Lower leg skin (tissue), 4 donors: ENCODE measurements around the gene FHOD3. TPM values are rescaled to one million over a fixed set of nuclear protein-coding genes. Genes with fewer than 3 reads are reported as not detected.
A peak's percentile ranks its signal among the peaks of the same experiment; 100 is the strongest.

Source experiments
- DNase-seq, 2 donors: peaks; one replicate each; pipeline ENCODE4 v3.0.0-alpha.2; 2019; ENCODE audit warnings: low spot score in 2 of 2
- H3K4me3 ChIP-seq: fragments of 200-600 bp; sonication (generic); 2 replicates; pipeline ENCODE4 v1.5.1; 2017; ENCODE audit warnings: mild to moderate bottlenecking, low read depth; ENCODE audit not compliant: poor library complexity, severe bottlenecking
- POLR2A ChIP-seq, 2 donors: fragments of 450-650 bp; IDR thresholded peaks; one replicate each; pipeline ENCODE4 v1.6.1; 2016 to 2017; ENCODE audit warnings: antibody characterized with exemption in 2 of 2, mild to moderate bottlenecking in 1 of 2, moderate library complexity in 1 of 2
- WGBS, 2 donors: methylation state at CpG; one replicate each; pipeline ENCODE4 v1.1.5; 2018; 5-methylcytosine and 5-hydroxymethylcytosine counted together
- intact Hi-C: fragments of 100-400 bp; cut with DNase I; formaldehyde crosslinking; loops from one replicate; pipeline ENCODE4 v1.15.0; 2023; ENCODE audit warnings: low total_unique reads
- total RNA-seq, 4 donors: library from RNA; depleted of rRNA; stranded (reverse); fragments of >200 nt; gene quantifications; one replicate each; pipeline ENCODE4 v1.1.0, GENCODE V29; 2016
- TF ChIP-seq, protein P1 (sequence below), 3 donors: fragments of 450-650 bp; IDR thresholded peaks; one replicate each; pipeline ENCODE4 v1.5.1; 2016; ENCODE audit warnings: antibody characterized with exemption in 3 of 3, mild to moderate bottlenecking in 3 of 3, moderate library complexity in 2 of 3

Gene FHOD3
- total RNA-seq, 4 donors from 2014 or later: 5.3 to 15.1 (median 7.8) TPM

DNA sequence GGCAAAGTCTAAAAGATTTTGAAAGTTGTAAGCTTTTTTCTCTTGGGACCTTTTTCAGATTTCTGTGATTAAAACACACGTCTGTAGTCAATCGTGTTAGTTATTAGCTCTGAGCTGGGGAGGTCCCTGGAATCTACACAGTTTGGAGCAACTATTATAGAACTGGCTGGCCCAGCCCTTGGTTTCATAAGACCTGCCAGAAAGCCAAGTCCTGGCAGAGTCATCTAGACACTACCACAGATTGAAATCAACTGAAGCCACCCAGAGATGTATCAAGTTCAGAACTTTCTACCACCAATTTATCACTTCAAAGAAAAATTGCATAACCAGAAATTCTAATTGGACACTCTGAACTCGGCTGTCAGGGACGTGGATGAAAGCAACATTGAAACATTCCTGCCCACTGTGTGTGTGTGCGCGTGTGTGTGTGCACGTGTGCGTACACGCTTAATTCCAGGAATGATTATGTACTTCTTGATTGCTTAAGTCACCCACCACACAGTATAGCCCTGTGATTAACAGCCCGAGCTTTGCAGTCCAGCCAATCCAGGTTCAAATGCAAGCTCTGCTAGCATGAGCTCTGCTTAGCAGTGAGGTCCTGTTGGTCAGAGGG lies 405.0 kb downstream of the FHOD3 start:
- peak; percentile 76 to 91 for DNase-seq
- TF ChIP-seq, protein P1, sequence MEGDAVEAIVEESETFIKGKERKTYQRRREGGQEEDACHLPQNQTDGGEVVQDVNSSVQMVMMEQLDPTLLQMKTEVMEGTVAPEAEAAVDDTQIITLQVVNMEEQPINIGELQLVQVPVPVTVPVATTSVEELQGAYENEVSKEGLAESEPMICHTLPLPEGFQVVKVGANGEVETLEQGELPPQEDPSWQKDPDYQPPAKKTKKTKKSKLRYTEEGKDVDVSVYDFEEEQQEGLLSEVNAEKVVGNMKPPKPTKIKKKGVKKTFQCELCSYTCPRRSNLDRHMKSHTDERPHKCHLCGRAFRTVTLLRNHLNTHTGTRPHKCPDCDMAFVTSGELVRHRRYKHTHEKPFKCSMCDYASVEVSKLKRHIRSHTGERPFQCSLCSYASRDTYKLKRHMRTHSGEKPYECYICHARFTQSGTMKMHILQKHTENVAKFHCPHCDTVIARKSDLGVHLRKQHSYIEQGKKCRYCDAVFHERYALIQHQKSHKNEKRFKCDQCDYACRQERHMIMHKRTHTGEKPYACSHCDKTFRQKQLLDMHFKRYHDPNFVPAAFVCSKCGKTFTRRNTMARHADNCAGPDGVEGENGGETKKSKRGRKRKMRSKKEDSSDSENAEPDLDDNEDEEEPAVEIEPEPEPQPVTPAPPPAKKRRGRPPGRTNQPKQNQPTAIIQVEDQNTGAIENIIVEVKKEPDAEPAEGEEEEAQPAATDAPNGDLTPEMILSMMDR (IDR thresholded peaks at IDR 0.05): no peak
- TF ChIP-seq POLR2A (IDR thresholded peaks at IDR 0.05): no peak
- intact Hi-C loops: no loop called here

DNA sequence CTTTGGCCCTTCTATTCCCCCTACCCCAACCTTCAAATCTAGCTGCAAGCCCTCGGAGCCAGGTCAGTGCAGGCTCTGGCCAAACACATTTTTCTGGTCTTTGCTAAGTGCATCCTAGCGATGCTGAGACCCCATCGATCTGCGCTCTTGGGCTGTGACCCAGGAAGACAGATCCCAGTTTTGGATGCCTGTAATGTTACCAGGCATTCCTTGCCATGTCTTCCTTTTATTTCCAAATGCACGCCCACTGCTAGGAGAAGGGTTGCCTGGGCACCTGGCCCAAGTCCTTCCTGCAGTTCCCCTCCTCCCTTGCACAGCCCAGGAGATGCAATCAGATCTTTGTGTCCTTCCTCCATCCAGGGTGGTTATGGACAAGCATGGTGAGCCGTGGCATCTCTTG lies 406.6 kb downstream of the FHOD3 start:
- 83 to 93% methylated on average over 6 of the region's 6 CpGs for WGBS, 2 donors

More for the DNA sequence above, 405.0 kb downstream of the FHOD3 start:
- H3K4me3 ChIP-seq: no peak overlapping the region
- WGBS, 2 donors: 39 to 43% methylated on average over 10 of the region's 10 CpGs

GRCh38 chr18:36706134-36706881 lies 408.8 kb downstream of the FHOD3 start:
- H3K4me3 ChIP-seq: no peak overlapping the region
- intact Hi-C loops: no loop called here
- WGBS, 2 donors: 58 to 76% methylated on average over 8 of the region's 8 CpGs
- TF ChIP-seq POLR2A (IDR thresholded peaks at IDR 0.05): no peak
- TF ChIP-seq, protein P1 (IDR thresholded peaks at IDR 0.05): no peak
- no peak for DNase-seq

More for the DNA sequence above, 406.6 kb downstream of the FHOD3 start:
- DNase-seq: peak in 1 of 2 donors; percentile 39
- no peak overlapping the region for H3K4me3 ChIP-seq
- intact Hi-C loops: no loop called here
- TF ChIP-seq POLR2A (IDR thresholded peaks at IDR 0.05): no peak
- TF ChIP-seq, protein P1 (IDR thresholded peaks at IDR 0.05): no peak

DNA sequence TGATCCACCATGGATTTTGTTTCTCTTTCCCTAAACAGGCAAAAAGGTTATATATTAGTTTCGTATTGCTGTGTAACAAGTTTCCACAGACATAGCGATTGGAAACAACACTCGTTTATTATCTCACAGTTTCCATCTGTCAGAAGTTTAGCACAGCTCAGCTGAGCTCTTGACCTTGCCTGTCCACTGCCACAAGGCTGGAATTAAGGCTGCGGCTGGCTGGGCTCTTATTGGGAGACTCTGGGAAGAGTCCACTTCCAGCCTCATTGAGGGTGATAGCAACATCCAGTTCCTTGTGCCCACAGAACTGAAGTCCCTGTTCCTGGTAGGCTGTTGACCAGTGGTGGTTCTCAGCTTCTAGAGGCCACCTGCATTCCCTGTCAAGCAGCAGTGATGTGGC lies 410.9 kb downstream of the FHOD3 start:
- H3K4me3 ChIP-seq: no peak overlapping the region
- TF ChIP-seq, protein P1 (IDR thresholded peaks at IDR 0.05): no peak
- no peak for TF ChIP-seq POLR2A (IDR thresholded peaks at IDR 0.05)
- intact Hi-C loops: no loop called here
- DNase-seq: no peak
- WGBS, 2 donors: 86 to 90% methylated on average over 4 of the region's 4 CpGs

GRCh38 chr18:36709315-36709714 lies 411.8 kb downstream of the FHOD3 start:
- intact Hi-C loops: no loop called here
- no peak overlapping the region for H3K4me3 ChIP-seq
- WGBS, 2 donors: 85 to 90% methylated on average over 6 of the region's 6 CpGs
- DNase-seq: peak in 1 of 2 donors; percentile 78
- TF ChIP-seq POLR2A (IDR thresholded peaks at IDR 0.05): no peak
- TF ChIP-seq, protein P1 (IDR thresholded peaks at IDR 0.05): no peak
